WERI-Rb-1 (cell line): Measurements from ENCODE around the gene MRPL3.

Source experiments
- DNase-seq: peaks from one replicate; pipeline ENCODE4 v3.0.0-alpha.2; 2020
- H3K27ac ChIP-seq: fragments of 250-450 bp; sonication (Bioruptor Pico); 2 replicates; pipeline ENCODE4 v1.5.1; 2020; ENCODE audit warnings: mild to moderate bottlenecking, moderate library complexity
- H3K27me3 ChIP-seq: fragments of 250-450 bp; sonication (Bioruptor Pico); 2 replicates; pipeline ENCODE4 v1.5.1; 2021; ENCODE audit warnings: mild to moderate bottlenecking, low read depth, moderate library complexity; ENCODE audit not compliant: insufficient read depth, severe bottlenecking
- H3K36me3 ChIP-seq: fragments of 250-450 bp; sonication (Bioruptor Pico); 2 replicates; pipeline ENCODE4 v1.5.1; 2020; ENCODE audit warnings: mild to moderate bottlenecking, moderate library complexity
- H3K4me3 ChIP-seq: 2 replicates; pipeline ENCODE4 v1.5.1; 2011; ENCODE audit warnings: low read depth, mild to moderate bottlenecking, control low read depth, low read length
- H3K9me3 ChIP-seq: fragments of 250-450 bp; sonication (Bioruptor Pico); 2 replicates; pipeline ENCODE4 v1.5.1; 2021; ENCODE audit warnings: mild to moderate bottlenecking, moderate library complexity; ENCODE audit not compliant: severe bottlenecking
- TF ChIP-seq, protein P1 (sequence below): IDR thresholded peaks from 2 replicates; pipeline ENCODE4 v1.5.1; 2011; ENCODE audit warnings: low read depth, mild to moderate bottlenecking, control low read depth, inconsistent platforms, low read length

Gene MRPL3

DNA sequence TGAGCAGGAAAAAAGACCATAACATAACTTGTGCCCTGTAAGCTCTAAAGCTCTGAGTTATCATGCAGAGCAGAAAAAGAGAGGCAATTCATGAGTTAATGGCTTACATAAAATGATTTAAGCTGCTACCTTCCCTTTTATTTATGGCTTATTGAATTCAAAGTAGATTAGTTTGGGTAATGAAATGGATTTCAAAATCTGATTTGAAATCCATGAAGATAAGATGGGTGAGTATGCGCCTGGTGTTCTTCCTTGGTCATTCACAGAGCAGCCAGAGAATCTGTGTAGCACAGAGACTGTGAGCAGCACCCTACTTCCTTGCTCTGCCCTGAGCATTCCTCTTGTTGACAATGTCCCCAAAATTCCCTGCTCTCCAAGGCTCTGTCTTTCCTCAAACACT is 36.2 kb upstream of the MRPL3 start:
- Histone ChIP-seq H3K9me3 (no peaks in the 10 kb centered on the region), H3K27me3 (no peaks in the 10 kb centered on the region), H3K4me3 (no peak overlapping the region), H3K27ac (no peak overlapping the region), H3K36me3 (no peaks in the 10 kb centered on the region)
- DNase-seq, result no peak
- TF ChIP-seq, protein P1, sequence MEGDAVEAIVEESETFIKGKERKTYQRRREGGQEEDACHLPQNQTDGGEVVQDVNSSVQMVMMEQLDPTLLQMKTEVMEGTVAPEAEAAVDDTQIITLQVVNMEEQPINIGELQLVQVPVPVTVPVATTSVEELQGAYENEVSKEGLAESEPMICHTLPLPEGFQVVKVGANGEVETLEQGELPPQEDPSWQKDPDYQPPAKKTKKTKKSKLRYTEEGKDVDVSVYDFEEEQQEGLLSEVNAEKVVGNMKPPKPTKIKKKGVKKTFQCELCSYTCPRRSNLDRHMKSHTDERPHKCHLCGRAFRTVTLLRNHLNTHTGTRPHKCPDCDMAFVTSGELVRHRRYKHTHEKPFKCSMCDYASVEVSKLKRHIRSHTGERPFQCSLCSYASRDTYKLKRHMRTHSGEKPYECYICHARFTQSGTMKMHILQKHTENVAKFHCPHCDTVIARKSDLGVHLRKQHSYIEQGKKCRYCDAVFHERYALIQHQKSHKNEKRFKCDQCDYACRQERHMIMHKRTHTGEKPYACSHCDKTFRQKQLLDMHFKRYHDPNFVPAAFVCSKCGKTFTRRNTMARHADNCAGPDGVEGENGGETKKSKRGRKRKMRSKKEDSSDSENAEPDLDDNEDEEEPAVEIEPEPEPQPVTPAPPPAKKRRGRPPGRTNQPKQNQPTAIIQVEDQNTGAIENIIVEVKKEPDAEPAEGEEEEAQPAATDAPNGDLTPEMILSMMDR, result no peak

GRCh38 chr3:131537531-131537930 is 34.8 kb upstream of the MRPL3 start:
- TF ChIP-seq, protein P1, result no peak
- H3K4me3 ChIP-seq, result no peak overlapping the region
- no peaks in the 10 kb centered on the region for H3K36me3 ChIP-seq
- H3K9me3 ChIP-seq, result no peaks in the 10 kb centered on the region
- H3K27ac ChIP-seq, result no peak overlapping the region
- H3K27me3 ChIP-seq, result no peaks in the 10 kb centered on the region
- DNase-seq, result no peak

DNA sequence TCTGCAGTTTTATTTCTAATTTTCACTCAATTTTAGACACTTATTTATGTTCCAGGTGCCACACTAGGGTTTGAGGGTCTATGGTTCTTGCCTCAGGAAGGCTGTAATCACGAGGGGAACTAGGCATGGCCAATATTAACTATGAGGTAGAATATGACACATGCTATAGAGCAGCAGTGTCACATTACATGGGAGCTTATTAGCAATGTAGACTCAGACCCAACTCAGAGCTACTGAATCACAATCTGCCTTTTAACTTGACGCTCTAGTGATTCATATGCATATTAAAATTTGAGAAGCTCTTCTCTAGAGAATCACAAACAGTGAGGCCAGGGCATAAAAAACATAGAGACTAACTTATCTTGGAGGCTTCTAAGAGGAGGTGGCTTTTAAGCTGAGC is 32.8 kb upstream of the MRPL3 start:
- Histone ChIP-seq H3K36me3 (no peaks in the 10 kb centered on the region), H3K4me3 (no peak overlapping the region), H3K9me3 (no peaks in the 10 kb centered on the region), H3K27ac (no peak overlapping the region), H3K27me3 (no peaks in the 10 kb centered on the region)
- DNase-seq, result no peak
- TF ChIP-seq, protein P1, result no peak

DNA sequence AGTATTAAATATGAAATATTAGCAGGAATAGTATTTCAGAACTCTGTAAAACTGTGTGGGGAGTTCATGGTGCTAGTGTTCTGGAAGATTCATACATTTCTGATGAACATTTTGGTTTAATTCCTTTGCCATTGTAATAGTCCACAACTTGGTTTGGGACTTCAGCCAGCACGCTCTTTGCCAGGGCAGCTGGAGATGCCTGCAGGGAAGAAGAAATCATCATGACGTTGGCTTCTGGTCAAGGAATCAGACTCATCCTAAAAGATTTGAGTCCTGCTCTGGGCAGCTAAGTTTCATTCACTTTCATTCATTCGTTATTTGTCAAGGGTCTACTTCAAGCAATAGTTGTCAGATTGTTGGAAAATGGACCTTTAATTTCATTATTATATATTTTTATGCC is 32.4 kb upstream of the MRPL3 start:
- TF ChIP-seq, protein P1, result no peak
- no peak for DNase-seq
- H3K4me3 ChIP-seq, result no peak overlapping the region
- no peaks in the 10 kb centered on the region for H3K36me3 ChIP-seq
- H3K27ac ChIP-seq, result no peak overlapping the region
- no peaks in the 10 kb centered on the region for H3K9me3 ChIP-seq
- no peaks in the 10 kb centered on the region for H3K27me3 ChIP-seq

DNA sequence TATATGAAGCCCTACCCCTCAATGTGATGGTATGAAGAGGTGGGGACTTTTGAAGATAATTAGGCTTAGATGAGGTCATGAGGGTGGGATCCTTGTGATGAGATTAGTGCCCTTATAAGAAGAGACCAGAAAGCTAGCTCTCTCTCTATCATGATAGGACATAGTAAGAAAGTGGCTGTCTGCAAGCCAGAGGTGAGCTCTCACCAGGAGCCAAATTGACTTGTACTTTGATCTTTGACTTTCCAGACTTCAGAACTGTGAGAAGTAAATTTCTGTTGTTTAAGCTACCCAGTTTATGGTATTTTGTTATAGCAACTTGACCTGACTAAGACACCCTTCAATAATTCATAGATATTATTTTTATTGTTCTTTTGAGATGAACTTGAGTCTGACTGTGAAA is 29.9 kb upstream of the MRPL3 start:
- Histone ChIP-seq H3K27me3 (no peaks in the 10 kb centered on the region), H3K9me3 (no peaks in the 10 kb centered on the region), H3K4me3 (no peak overlapping the region), H3K27ac (no peak overlapping the region), H3K36me3 (no peaks in the 10 kb centered on the region)
- no peak for DNase-seq
- TF ChIP-seq, protein P1, result no peak

DNA sequence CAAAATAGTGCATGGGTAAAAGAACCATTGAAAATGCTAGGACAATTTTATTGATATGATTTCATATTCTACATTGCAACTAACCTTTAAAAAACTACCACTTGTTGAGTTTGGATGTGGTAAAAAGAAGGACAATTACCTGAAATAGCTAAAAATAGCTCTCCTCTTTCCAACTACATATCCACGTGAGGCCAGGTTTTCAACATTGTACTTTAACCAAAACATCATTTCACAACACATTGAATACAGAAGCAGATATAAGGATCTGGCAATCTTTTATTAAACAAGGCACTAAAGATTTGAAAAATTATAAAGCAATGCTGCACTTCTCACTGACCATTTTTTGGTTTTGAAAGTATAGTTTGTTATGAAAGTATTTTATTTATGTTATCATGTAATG is 28.1 kb upstream of the MRPL3 start:
- H3K36me3 ChIP-seq, result no peaks in the 10 kb centered on the region
- no peak overlapping the region for H3K27ac ChIP-seq
- DNase-seq, result no peak
- no peak overlapping the region for H3K4me3 ChIP-seq
- no peaks in the 10 kb centered on the region for H3K9me3 ChIP-seq
- no peaks in the 10 kb centered on the region for H3K27me3 ChIP-seq
- TF ChIP-seq, protein P1, result no peak
